ENCODE results near the gene RASGRF2.

RASGRF2 gene

DNA sequence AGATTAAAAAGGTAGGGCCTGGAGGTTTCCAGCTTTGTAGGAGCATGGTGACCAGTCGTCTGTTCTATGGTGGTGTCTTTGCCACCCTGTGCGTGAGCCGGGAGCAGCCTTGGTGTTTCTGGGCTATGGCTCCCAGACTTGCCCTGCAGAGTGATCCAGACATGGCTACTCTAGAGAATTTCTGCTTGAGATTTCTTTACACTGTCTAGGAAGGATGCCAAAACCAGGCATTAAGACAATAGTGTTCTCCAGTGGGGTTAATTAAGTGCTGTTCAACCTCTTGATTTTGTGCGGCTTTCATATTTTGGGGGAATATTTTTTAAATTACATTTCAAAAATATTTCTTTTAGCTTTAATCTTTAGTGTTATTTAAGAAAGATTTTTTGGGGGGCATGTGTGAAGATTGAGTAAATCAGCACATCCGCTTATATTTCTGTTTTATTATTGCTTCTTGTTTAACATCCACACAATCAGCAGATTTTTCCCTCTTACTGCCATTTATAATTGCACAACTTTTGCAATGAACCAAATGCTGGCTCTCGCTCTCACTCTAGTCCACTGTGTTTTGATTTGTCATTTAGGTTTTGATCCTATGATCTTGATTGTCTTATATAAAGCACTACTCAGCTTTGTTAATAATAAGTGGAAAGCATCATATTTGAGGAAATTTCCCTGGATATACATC is 110.5 kb downstream of the RASGRF2 start:
- no peak overlapping the region for H3K4me3 ChIP-seq (replicated peaks; ENCODE audit: insufficient read depth, low read length)
- DNase-seq (ENCODE audit: low read depth in 1 of 2, low spot score in 1 of 2): no peak
- TF ChIP-seq POLR2AphosphoS5 (IDR thresholded peaks at IDR 0.05; ENCODE audit: low read depth) (no peak), GABPA (IDR thresholded peaks at IDR 0.05; ENCODE audit: low read depth) (no peak), SPI1 (IDR thresholded peaks at IDR 0.05; ENCODE audit: borderline replicate concordance, low read depth) (no peak)
- TF ChIP-seq, protein P1, sequence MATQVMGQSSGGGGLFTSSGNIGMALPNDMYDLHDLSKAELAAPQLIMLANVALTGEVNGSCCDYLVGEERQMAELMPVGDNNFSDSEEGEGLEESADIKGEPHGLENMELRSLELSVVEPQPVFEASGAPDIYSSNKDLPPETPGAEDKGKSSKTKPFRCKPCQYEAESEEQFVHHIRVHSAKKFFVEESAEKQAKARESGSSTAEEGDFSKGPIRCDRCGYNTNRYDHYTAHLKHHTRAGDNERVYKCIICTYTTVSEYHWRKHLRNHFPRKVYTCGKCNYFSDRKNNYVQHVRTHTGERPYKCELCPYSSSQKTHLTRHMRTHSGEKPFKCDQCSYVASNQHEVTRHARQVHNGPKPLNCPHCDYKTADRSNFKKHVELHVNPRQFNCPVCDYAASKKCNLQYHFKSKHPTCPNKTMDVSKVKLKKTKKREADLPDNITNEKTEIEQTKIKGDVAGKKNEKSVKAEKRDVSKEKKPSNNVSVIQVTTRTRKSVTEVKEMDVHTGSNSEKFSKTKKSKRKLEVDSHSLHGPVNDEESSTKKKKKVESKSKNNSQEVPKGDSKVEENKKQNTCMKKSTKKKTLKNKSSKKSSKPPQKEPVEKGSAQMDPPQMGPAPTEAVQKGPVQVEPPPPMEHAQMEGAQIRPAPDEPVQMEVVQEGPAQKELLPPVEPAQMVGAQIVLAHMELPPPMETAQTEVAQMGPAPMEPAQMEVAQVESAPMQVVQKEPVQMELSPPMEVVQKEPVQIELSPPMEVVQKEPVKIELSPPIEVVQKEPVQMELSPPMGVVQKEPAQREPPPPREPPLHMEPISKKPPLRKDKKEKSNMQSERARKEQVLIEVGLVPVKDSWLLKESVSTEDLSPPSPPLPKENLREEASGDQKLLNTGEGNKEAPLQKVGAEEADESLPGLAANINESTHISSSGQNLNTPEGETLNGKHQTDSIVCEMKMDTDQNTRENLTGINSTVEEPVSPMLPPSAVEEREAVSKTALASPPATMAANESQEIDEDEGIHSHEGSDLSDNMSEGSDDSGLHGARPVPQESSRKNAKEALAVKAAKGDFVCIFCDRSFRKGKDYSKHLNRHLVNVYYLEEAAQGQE (IDR thresholded peaks at IDR 0.05; ENCODE audit: insufficient replicate concordance, low read depth): no peak
- TF ChIP-seq, protein P2, sequence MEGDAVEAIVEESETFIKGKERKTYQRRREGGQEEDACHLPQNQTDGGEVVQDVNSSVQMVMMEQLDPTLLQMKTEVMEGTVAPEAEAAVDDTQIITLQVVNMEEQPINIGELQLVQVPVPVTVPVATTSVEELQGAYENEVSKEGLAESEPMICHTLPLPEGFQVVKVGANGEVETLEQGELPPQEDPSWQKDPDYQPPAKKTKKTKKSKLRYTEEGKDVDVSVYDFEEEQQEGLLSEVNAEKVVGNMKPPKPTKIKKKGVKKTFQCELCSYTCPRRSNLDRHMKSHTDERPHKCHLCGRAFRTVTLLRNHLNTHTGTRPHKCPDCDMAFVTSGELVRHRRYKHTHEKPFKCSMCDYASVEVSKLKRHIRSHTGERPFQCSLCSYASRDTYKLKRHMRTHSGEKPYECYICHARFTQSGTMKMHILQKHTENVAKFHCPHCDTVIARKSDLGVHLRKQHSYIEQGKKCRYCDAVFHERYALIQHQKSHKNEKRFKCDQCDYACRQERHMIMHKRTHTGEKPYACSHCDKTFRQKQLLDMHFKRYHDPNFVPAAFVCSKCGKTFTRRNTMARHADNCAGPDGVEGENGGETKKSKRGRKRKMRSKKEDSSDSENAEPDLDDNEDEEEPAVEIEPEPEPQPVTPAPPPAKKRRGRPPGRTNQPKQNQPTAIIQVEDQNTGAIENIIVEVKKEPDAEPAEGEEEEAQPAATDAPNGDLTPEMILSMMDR (IDR thresholded peaks at IDR 0.05; ENCODE audit: insufficient read depth, low read length): no peak
- H3K27me3 ChIP-seq (ENCODE audit: insufficient read depth, poor library complexity, severe bottlenecking): no peaks in the 10 kb centered on the region
- no peak overlapping the region for H3K27ac ChIP-seq (replicated peaks)

DNA sequence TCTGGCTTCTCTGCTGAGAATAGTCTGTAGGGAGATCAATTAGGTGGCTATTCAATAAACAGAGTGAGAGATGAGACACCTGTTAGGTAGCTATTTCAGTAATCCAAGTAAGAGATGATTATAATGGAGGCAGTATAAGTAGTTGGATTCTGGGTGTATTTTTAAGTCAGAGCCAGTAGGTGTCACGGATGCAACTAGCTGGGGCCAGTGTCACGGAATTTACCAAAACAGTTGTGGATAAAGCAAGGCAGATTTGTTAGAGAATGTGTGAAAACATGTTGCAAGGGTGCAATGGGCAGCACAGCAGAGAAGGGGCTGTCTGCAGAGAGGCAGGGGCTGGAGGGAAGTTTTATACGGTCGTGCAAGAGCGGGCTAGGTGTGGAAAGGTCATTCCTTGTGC is 114.9 kb downstream of the RASGRF2 start:
- Histone ChIP-seq H3K27me3 (ENCODE audit: insufficient read depth, poor library complexity, severe bottlenecking) (no peaks in the 10 kb centered on the region), H3K27ac (replicated peaks) (no peak overlapping the region), H3K4me3 (replicated peaks; ENCODE audit: insufficient read depth, low read length) (no peak overlapping the region)
- TF ChIP-seq, protein P2 (IDR thresholded peaks at IDR 0.05; ENCODE audit: insufficient read depth, low read length): no peak
- TF ChIP-seq, protein P1 (IDR thresholded peaks at IDR 0.05; ENCODE audit: insufficient replicate concordance, low read depth): no peak
- TF ChIP-seq SPI1 (IDR thresholded peaks at IDR 0.05; ENCODE audit: borderline replicate concordance, low read depth) (no peak), POLR2AphosphoS5 (IDR thresholded peaks at IDR 0.05; ENCODE audit: low read depth) (no peak), GABPA (IDR thresholded peaks at IDR 0.05; ENCODE audit: low read depth) (no peak)
- no peak for DNase-seq (ENCODE audit: low read depth in 1 of 2, low spot score in 1 of 2)

DNA sequence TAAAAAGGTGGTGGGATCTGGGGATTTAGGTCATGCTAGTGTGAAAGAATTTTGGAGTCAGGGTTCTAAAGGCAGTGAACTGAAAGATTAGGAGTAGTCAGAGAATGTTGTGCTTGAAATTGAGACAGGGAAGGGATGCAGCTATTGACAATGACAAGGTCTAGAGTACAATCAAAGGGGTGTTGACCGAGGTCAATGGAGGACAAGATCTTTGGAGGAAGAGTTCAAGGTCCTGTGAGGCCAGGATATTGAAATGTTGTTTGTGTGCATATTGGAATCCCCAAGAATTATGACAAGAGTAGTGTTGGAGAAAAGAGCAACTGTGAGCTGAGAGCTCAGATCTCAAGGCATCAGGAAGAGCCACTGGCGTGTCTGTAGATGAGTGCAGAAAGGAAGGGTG is 116.9 kb downstream of the RASGRF2 start:
- DNase-seq (ENCODE audit: low read depth in 1 of 2, low spot score in 1 of 2): no peak
- no peak overlapping the region for H3K27ac ChIP-seq (replicated peaks)
- H3K27me3 ChIP-seq (ENCODE audit: insufficient read depth, poor library complexity, severe bottlenecking): no peaks in the 10 kb centered on the region
- H3K4me3 ChIP-seq (replicated peaks; ENCODE audit: insufficient read depth, low read length): no peak overlapping the region
- TF ChIP-seq, protein P2 (IDR thresholded peaks at IDR 0.05; ENCODE audit: insufficient read depth, low read length): no peak
- TF ChIP-seq, protein P1 (IDR thresholded peaks at IDR 0.05; ENCODE audit: insufficient replicate concordance, low read depth): no peak
- no peak for TF ChIP-seq GABPA (IDR thresholded peaks at IDR 0.05; ENCODE audit: low read depth)
- TF ChIP-seq POLR2AphosphoS5 (IDR thresholded peaks at IDR 0.05; ENCODE audit: low read depth): no peak
- no peak for TF ChIP-seq SPI1 (IDR thresholded peaks at IDR 0.05; ENCODE audit: borderline replicate concordance, low read depth)
